Measurements from ENCODE around the gene S100A16. TPM values are rescaled to one million over a fixed set of nuclear protein-coding genes. Genes with fewer than 3 reads are reported as not detected.

S100A16 gene, protein sequence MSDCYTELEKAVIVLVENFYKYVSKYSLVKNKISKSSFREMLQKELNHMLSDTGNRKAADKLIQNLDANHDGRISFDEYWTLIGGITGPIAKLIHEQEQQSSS
- total RNA-seq (100 to 1,000 TPM in 2 of 9 donors, 10 to 100 TPM in 7; 26.2 to 126 (median 71.3) TPM), polyA plus RNA-seq (100 to 1,000 TPM in 1 of 3 donors, 10 to 100 TPM in 2; 61.5 to 128 (median 95.3) TPM)
- long read RNA-seq, donor 1, transcript S100A16-203 (3 exons, 956 nt) = major isoform, 8 of 9 reads
- long read RNA-seq, donor 1, partial matches to known transcripts = 0 of 9 reads
- long read RNA-seq, donor 1, other reads (novel, unspliced or antisense) = 0 of 9 reads
- long read RNA-seq, donor 2, transcript S100A16-203 (3 exons, 956 nt) = major isoform, 6 of 8 reads
- long read RNA-seq, donor 2, partial matches to known transcripts = 0 of 8 reads
- long read RNA-seq, donor 2, other reads (novel, unspliced or antisense) = 0 of 8 reads
- long read RNA-seq, donor 3, transcript S100A16-203 (3 exons, 956 nt) = minor isoform, 6 of 17 reads
- long read RNA-seq, donor 3, transcript S100A16-204 (3 exons, 1,118 nt) = major isoform, 11 of 17 reads
- long read RNA-seq, donor 3, partial matches to known transcripts = 0 of 17 reads
- long read RNA-seq, donor 3, other reads (novel, unspliced or antisense) = 0 of 17 reads
- long read RNA-seq, donor 4, transcript S100A16-204 (3 exons, 1,118 nt) = major isoform, 71 of 93 reads
- long read RNA-seq, donor 4, transcript S100A16-203 (3 exons, 956 nt) = minor isoform, 18 of 93 reads
- long read RNA-seq, donor 4, partial matches to known transcripts = 2 of 93 reads
- long read RNA-seq, donor 4, other reads (novel, unspliced or antisense) = 0 of 93 reads
- long read RNA-seq, donor 5, transcript S100A16-203 (3 exons, 956 nt) = minor isoform, 31 of 134 reads
- long read RNA-seq, donor 5, transcript S100A16-204 (3 exons, 1,118 nt) = major isoform, 101 of 134 reads
- long read RNA-seq, donor 5, partial matches to known transcripts = 0 of 134 reads
- long read RNA-seq, donor 5, other reads (novel, unspliced or antisense) = 2 of 134 reads
- long read RNA-seq, donor 6, transcript S100A16-204 (3 exons, 1,118 nt) = major isoform, 70 of 81 reads
- long read RNA-seq, donor 6, partial matches to known transcripts = 2 of 81 reads
- long read RNA-seq, donor 6, other reads (novel, unspliced or antisense) = 4 of 81 reads
- long read RNA-seq, donor 7, transcript S100A16-203 (3 exons, 956 nt) = major isoform, 5 of 7 reads
- long read RNA-seq, donor 7, partial matches to known transcripts = 0 of 7 reads
- long read RNA-seq, donor 7, other reads (novel, unspliced or antisense) = 0 of 7 reads
- long read RNA-seq, donor 8, transcript S100A16-203 (3 exons, 956 nt) = major isoform, 14 of 19 reads
- long read RNA-seq, donor 8, partial matches to known transcripts = 0 of 19 reads
- long read RNA-seq, donor 8, other reads (novel, unspliced or antisense) = 0 of 19 reads
- long read RNA-seq, donor 9, transcript S100A16-203 (3 exons, 956 nt) = major isoform, 5 of 8 reads
- long read RNA-seq, donor 9, partial matches to known transcripts = 0 of 8 reads
- long read RNA-seq, donor 9, other reads (novel, unspliced or antisense) = 0 of 8 reads
- long read RNA-seq, donor 10, transcript S100A16-203 (3 exons, 956 nt) = major isoform, 9 of 13 reads
- long read RNA-seq, donor 10, partial matches to known transcripts = 0 of 13 reads
- long read RNA-seq, donor 10, other reads (novel, unspliced or antisense) = 0 of 13 reads

GRCh38 chr1:153612755-153613331 is at the start of gene S100A16:
Gene S100A16 (minus strand): TSS chr1:153613137. CDS start chr1:153608151, 4,986 bp downstream.
- peaks cover 0 to 27% of the 10 kb centered on the region in 2 donors for H3K4me1 ChIP-seq (replicated peaks in 1 of 2)
- peak; percentile 56 to 84 (median 73) for DNase-seq

DNA sequence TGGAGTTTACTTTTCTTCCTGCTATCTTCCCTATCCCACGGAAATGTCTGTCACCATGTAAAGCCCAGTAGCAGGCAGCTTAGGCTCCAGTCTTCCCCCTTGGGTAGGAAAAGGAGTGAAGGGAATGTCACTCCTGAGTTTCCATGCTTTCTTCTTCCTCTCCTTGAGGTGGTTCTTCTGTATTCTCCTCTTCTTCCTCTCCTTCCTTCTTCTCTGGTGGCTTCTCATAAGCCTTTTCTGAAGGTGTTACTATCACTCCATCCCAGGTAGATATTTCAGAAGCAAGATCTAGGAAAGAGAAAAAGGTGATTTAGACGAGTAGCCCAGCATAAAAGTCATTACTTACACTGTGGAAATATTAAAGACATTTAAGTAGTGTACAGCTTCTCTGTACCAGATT is 49.3 kb upstream of the S100A16 start:
- DNase-seq = no peak
- Histone ChIP-seq H3K27me3 (no peaks in the 10 kb centered on the region), H3K4me3 (no peak overlapping the region), H3K4me1 (replicated peaks in 1 of 2) (peaks cover 8 to 18% of the 10 kb centered on the region in 2 donors), H3K27ac (no peak overlapping the region), H3K36me3 (replicated peaks in 1 of 2) (peaks cover 0 to 69% of the 10 kb centered on the region in 2 donors), H3K9me3 (replicated peaks in 1 of 3) (no peaks in the 10 kb centered on the region)
- TF ChIP-seq CTCF (IDR thresholded peaks at IDR 0.05) (no peak), POLR2A (IDR thresholded peaks at IDR 0.05) (no peak)
- intact Hi-C loops (cut with DNase I) = loop anchor here in 1 of 2 donors (10.0 kb wide), 1 partner anchor 87 kb away; no protein-coding TSS in a partner anchor
- 51 to 63% (median 58%) methylated on average over 2 of the region's 2 CpGs for WGBS, 4 donors

More at GRCh38 chr1:153612755-153613331, at the start of gene S100A16:
- Histone ChIP-seq H3K27ac (peak within 1 kb of the TSS in 4 of 5 donors; percentile 44 to 85 (median 62)), H3K27me3 (no peaks in the 10 kb centered on the region), H3K4me3 (peak within 1 kb of the TSS in 2 of 4 donors; percentile 33 to 56), H3K36me3 (replicated peaks in 1 of 2) (no peaks in the 10 kb centered on the region), H3K9me3 (replicated peaks in 1 of 3) (no peaks in the 10 kb centered on the region)
- no peak for TF ChIP-seq CTCF (IDR thresholded peaks at IDR 0.05)
- peak in 1 of 2 donors; percentile 63 for TF ChIP-seq POLR2A (IDR thresholded peaks at IDR 0.05)
- intact Hi-C loops (cut with DNase I) = no loop called here
- 59 to 89% (median 70%) methylated on average over 3 to 9 of the region's 9 CpGs for WGBS, 4 donors

- no peak for TF ChIP-seq CTCF (IDR thresholded peaks at IDR 0.05)
- TF ChIP-seq POLR2A (IDR thresholded peaks at IDR 0.05) = no peak
- WGBS, 4 donors = 68 to 74% (median 71%) methylated on average over 5 to 9 of the region's 9 CpGs
- peaks cover 8 to 18% of the 10 kb centered on the region in 2 donors for H3K4me1 ChIP-seq (replicated peaks in 1 of 2)
- DNase-seq = no peak
- intact Hi-C loops (cut with DNase I) = loop anchor here in 1 of 2 donors (10.0 kb wide), 1 partner anchor 86 kb away; no protein-coding TSS in a partner anchor
- H3K27ac ChIP-seq = no peak overlapping the region
- H3K9me3 ChIP-seq (replicated peaks in 1 of 3) = no peaks in the 10 kb centered on the region
- no peaks in the 10 kb centered on the region for H3K27me3 ChIP-seq
- H3K36me3 ChIP-seq (replicated peaks in 1 of 2) = peaks cover 0 to 58% of the 10 kb centered on the region in 2 donors
- H3K4me3 ChIP-seq = no peak overlapping the region
Measured at GRCh38 chr1:153661111-153661708, 48.3 kb upstream of the S100A16 start.
